ENCODE measurements around the gene SNRPD1. TPM values are rescaled to one million over a fixed set of nuclear protein-coding genes. Genes with fewer than 3 reads are reported as not detected.

Gene SNRPD1
- total and polyA plus RNA-seq, 9 of the 15 experiments (the other 6 are each of a cell fraction or from before 2014, with no cell fraction given): 186 to 1,063 (median 313) TPM

GRCh38 chr18:21650311-21650710, 38.2 kb downstream of the SNRPD1 start (continued):
- TF ChIP-seq PTBP1 (IDR thresholded peaks at IDR 0.05; ENCODE audit: low read depth, low read length) (no peak), E4F1 (CRISPR knock-in tag; IDR thresholded peaks at IDR 0.05; ENCODE audit: borderline replicate concordance) (no peak), TAF7 (tag; IDR thresholded peaks at IDR 0.05) (no peak), MCM5 (IDR thresholded peaks at IDR 0.05; ENCODE audit: low read depth) (no peak), TAL1 (IDR thresholded peaks at IDR 0.05) (peak; percentile 77), ZEB2 (IDR thresholded peaks at IDR 0.05) (0 out of 2 replicates have a peak, but pooled peaks have one; percentile 19), YY1 (IDR thresholded peaks at IDR 0.05; ENCODE audit: borderline replicate concordance in 1 of 3, control insufficient read depth in 1 of 3, extremely low read depth in 1 of 3, insufficient read depth in 3 of 3, insufficient read length in 1 of 3, insufficient replicate concordance in 2 of 3, low read depth in 1 of 3, low read length in 2 of 3) (no peak), SMAD2 (IDR thresholded peaks at IDR 0.05; ENCODE audit: low read depth, low read length) (no peak), HNRNPH1 (optimal IDR thresholded peaks at IDR 0.05; ENCODE audit: low read depth, low read length) (no peak), FOXK1 (CRISPR knock-in tag; IDR thresholded peaks at IDR 0.05; ENCODE audit: borderline replicate concordance) (no peak), RUNX1 (IDR thresholded peaks at IDR 0.05; ENCODE audit: low read depth) (no peak), NR3C1 (CRISPR knock-in tag; IDR thresholded peaks at IDR 0.05) (no peak), ZNF707 (CRISPR knock-in tag; conservative IDR thresholded peaks at IDR 0.05) (no peak), CBFA2T3 (IDR thresholded peaks at IDR 0.05) (peak; percentile 81), XRCC5 (IDR thresholded peaks at IDR 0.05; ENCODE audit: low read depth, low read length) (no peak), ZNF589 (CRISPR knock-in tag; IDR thresholded peaks at IDR 0.05; ENCODE audit: low read depth) (no peak), POLR2AphosphoS5 (IDR thresholded peaks at IDR 0.05; ENCODE audit: control insufficient read depth, insufficient read depth, low read depth, low read length) (peak; percentile 37; the same call in 1 of the 2 replicates), ATF7 (IDR thresholded peaks at IDR 0.05) (no peak), CBX8 (IDR thresholded peaks at IDR 0.05; ENCODE audit: borderline replicate concordance, extremely low read depth, low read depth, low read length, poor library complexity, severe bottlenecking) (no peak)
- TF ChIP-seq, protein P1, sequence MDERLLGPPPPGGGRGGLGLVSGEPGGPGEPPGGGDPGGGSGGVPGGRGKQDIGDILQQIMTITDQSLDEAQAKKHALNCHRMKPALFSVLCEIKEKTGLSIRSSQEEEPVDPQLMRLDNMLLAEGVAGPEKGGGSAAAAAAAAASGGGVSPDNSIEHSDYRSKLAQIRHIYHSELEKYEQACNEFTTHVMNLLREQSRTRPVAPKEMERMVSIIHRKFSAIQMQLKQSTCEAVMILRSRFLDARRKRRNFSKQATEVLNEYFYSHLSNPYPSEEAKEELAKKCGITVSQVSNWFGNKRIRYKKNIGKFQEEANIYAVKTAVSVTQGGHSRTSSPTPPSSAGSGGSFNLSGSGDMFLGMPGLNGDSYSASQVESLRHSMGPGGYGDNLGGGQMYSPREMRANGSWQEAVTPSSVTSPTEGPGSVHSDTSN (CRISPR knock-in tag; IDR thresholded peaks at IDR 0.05; ENCODE audit: low read depth): no peak
- TF ChIP-seq, protein P1 (tag; conservative IDR thresholded peaks at IDR 0.05; ENCODE audit: low read depth): peak; percentile 30; the same call in 1 of the 2 replicates
- TF ChIP-seq, protein P2, sequence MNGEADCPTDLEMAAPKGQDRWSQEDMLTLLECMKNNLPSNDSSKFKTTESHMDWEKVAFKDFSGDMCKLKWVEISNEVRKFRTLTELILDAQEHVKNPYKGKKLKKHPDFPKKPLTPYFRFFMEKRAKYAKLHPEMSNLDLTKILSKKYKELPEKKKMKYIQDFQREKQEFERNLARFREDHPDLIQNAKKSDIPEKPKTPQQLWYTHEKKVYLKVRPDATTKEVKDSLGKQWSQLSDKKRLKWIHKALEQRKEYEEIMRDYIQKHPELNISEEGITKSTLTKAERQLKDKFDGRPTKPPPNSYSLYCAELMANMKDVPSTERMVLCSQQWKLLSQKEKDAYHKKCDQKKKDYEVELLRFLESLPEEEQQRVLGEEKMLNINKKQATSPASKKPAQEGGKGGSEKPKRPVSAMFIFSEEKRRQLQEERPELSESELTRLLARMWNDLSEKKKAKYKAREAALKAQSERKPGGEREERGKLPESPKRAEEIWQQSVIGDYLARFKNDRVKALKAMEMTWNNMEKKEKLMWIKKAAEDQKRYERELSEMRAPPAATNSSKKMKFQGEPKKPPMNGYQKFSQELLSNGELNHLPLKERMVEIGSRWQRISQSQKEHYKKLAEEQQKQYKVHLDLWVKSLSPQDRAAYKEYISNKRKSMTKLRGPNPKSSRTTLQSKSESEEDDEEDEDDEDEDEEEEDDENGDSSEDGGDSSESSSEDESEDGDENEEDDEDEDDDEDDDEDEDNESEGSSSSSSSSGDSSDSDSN (IDR thresholded peaks at IDR 0.05; ENCODE audit: borderline replicate concordance in 1 of 2, low read depth in 2 of 2, low read length in 2 of 2): no peak

Measured in K562 (cell line).